ENCODE data around the gene TPX2. TPM values are rescaled to one million over a fixed set of nuclear protein-coding genes. Genes with fewer than 3 reads are reported as not detected.
"Not testable (repeated sequence)": the region's sequence is repeated elsewhere in the genome, so short reads cannot be mapped to it uniquely, and the experiment has no call there.

Gene TPX2
- total RNA-seq, 2 donors from 2014 or later, result 21.8 to 74.5 TPM

DNA sequence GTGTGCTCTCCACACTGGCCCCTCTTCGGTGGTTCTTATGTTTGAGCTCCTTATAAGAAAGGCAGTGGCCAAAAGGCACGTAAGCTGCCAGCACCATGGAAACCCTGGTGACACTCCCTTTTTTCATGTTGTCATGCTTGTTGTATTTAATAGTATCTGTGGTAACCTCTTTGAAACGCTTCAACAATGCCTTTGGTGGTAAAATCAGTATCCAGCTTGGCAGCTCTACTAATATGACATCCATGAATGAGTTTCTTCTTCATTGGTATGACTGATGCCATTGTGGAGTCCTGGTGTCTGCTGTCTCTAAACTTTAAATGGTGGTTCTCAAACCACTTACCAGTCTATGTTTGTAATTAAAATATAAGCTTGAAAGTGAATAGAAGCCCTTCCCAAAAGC is 69.4 kb downstream of the TPX2 start:
- no peaks in the 10 kb centered on the region for H3K4me1 ChIP-seq
- no peaks in the 10 kb centered on the region for H3K36me3 ChIP-seq
- TF ChIP-seq, protein P1, sequence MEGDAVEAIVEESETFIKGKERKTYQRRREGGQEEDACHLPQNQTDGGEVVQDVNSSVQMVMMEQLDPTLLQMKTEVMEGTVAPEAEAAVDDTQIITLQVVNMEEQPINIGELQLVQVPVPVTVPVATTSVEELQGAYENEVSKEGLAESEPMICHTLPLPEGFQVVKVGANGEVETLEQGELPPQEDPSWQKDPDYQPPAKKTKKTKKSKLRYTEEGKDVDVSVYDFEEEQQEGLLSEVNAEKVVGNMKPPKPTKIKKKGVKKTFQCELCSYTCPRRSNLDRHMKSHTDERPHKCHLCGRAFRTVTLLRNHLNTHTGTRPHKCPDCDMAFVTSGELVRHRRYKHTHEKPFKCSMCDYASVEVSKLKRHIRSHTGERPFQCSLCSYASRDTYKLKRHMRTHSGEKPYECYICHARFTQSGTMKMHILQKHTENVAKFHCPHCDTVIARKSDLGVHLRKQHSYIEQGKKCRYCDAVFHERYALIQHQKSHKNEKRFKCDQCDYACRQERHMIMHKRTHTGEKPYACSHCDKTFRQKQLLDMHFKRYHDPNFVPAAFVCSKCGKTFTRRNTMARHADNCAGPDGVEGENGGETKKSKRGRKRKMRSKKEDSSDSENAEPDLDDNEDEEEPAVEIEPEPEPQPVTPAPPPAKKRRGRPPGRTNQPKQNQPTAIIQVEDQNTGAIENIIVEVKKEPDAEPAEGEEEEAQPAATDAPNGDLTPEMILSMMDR (IDR thresholded peaks at IDR 0.05), result no peak
- no peaks in the 10 kb centered on the region for H3K9me3 ChIP-seq
- intact Hi-C loops (cut with DNase I), result no loop called here
- no peak overlapping the region for H3K27ac ChIP-seq
- H3K27me3 ChIP-seq, result no peaks in the 10 kb centered on the region
- no peak overlapping the region for H3K4me3 ChIP-seq
- H3K9ac ChIP-seq (ENCODE audit: low read depth in 2 of 2, low read length in 2 of 2), result no peak overlapping the region
- no peak for DNase-seq

DNA sequence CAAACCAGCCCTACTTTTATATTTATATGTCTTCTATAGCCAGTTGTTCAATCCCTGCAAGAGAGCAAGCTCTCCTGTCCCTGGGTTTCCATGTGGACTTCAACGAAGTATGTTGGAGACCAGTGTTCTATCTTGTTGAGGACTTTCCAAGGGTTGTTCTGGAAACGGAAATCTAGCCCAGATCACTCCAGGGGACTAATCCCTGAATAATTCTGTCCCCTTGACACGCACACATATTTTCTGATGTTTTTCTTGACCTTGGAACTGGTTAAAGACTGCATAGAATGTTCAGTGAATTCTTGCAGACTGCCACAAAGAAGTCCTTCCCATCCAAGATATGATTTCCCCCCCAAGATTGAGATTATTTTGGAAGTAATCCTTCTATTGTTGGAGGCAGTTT is 70.6 kb downstream of the TPX2 start:
- intact Hi-C loops (cut with DNase I), result no loop called here
- H3K36me3 ChIP-seq, result no peaks in the 10 kb centered on the region

DNA sequence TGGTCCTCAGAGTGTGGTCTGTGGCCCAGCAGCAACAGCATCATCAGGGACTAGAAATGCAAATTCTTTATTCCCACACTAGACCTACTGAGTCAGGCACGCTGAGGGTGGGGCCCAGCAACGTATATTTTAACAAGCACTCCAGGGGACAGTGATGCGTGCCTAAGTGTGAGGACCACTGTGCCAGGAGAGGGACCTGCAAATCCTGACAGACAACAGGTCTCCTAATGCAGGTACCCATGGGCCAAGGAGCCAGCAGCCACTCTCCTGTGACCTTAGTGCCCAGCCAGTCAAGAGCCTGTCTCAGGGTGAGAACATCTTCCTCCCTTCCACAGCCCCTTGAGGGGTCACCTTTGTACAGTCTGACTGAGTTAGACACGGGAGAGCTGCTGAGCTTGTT is 72.1 kb downstream of the TPX2 start:
- TF ChIP-seq, protein P1 (IDR thresholded peaks at IDR 0.05), result no peak
- Histone ChIP-seq H3K9me3 (no peaks in the 10 kb centered on the region), H3K27ac (no peak overlapping the region), H3K36me3 (no peaks in the 10 kb centered on the region), H3K4me1 (no peaks in the 10 kb centered on the region), H3K27me3 (no peaks in the 10 kb centered on the region), H3K9ac (ENCODE audit: low read depth in 2 of 2, low read length in 2 of 2) (no peak overlapping the region), H3K4me3 (no peak overlapping the region)
- DNase-seq, result no peak
- intact Hi-C loops (cut with DNase I), result no loop called here

More for the DNA sequence above, 70.6 kb downstream of the TPX2 start:
- Histone ChIP-seq H3K9me3 (no peaks in the 10 kb centered on the region), H3K4me1 (no peaks in the 10 kb centered on the region), H3K27ac (no peak overlapping the region), H3K27me3 (no peaks in the 10 kb centered on the region), H3K9ac (ENCODE audit: low read depth in 2 of 2, low read length in 2 of 2) (no peak overlapping the region), H3K4me3 (no peak overlapping the region)
- TF ChIP-seq, protein P1 (IDR thresholded peaks at IDR 0.05), result no peak
- DNase-seq, result no peak

DNA sequence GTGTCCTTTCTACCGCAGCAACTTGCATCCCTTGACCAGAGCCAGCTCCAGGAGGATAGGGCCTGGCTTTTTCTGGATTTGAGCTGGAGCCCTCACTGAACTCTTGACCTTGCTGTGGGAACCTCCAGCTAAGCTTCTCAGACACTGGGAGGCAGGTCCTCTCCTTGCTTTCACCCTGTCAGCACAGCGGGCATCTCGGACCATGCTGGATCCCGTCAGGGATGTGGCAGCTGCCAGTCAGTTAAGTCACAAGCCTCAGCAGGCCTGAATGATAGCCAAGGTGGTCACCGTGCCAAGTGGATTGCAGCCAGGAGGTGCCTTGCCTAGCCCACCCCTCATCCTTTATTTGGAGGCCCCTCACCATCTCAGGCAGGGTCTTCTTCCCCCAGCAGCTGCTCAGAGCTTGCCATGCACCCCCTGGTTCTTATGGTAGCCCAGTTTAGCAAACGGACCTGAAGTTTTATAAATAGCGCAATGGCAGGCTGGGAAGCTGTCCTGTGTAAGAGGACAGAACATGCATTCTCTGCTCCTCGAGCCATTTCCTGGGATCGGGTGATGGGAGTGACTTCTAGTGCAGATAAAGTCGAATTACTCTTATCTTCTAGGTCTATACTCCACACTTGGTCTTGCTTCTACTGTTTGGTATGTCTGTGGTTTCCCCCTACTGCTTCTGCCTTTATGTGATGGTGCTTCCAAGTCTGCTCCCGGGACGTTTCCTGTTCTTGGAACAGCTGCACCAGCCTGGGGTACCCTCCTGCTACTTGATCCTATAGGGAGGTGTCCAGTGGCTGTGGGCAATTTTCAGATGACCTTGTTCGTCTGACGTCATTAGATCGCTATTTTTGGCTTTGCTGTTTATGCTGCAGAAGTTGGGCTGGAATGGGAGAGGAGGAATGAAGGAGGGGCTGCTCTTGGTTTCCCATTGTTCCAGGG is 73.0 kb downstream of the TPX2 start:
- H3K9me3 ChIP-seq, result no peaks in the 10 kb centered on the region
- H3K4me1 ChIP-seq, result no peaks in the 10 kb centered on the region
- intact Hi-C loops (cut with DNase I), result no loop called here
- H3K27ac ChIP-seq, result no peak overlapping the region
- no peak for DNase-seq
- H3K4me3 ChIP-seq, result no peak overlapping the region
- TF ChIP-seq, protein P1 (IDR thresholded peaks at IDR 0.05), result no peak
- no peak overlapping the region for H3K9ac ChIP-seq (ENCODE audit: low read depth in 2 of 2, low read length in 2 of 2)
- H3K27me3 ChIP-seq, result no peaks in the 10 kb centered on the region
- no peaks in the 10 kb centered on the region for H3K36me3 ChIP-seq

DNA sequence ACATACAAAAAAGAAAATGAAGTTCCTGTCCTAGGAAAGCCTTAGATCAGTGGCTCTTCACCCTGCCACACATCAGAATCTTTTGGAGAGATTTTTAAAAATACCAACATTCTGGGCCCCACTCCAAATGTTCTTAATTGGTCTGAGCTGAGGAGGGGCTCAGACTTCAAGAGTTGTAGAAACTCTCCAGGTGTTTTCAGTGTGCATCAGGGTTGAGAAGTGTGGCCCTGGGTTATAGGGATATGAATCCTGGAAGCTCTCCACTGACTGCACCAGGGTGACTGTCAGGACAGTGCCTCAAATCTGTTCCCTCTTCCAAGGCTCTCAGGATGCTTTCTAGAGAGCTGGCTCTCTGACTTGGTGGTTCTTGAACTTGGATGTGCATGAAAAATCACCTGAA is 74.5 kb downstream of the TPX2 start:
- Histone ChIP-seq H3K4me1 (no peaks in the 10 kb centered on the region), H3K27me3 (no peaks in the 10 kb centered on the region), H3K9ac (ENCODE audit: low read depth in 2 of 2, low read length in 2 of 2) (no peak overlapping the region), H3K4me3 (no peak overlapping the region), H3K27ac (no peak overlapping the region), H3K36me3 (no peaks in the 10 kb centered on the region), H3K9me3 (no peaks in the 10 kb centered on the region)
- TF ChIP-seq, protein P1 (IDR thresholded peaks at IDR 0.05), result no peak
- intact Hi-C loops (cut with DNase I), result no loop called here
- DNase-seq, result no peak

DNA sequence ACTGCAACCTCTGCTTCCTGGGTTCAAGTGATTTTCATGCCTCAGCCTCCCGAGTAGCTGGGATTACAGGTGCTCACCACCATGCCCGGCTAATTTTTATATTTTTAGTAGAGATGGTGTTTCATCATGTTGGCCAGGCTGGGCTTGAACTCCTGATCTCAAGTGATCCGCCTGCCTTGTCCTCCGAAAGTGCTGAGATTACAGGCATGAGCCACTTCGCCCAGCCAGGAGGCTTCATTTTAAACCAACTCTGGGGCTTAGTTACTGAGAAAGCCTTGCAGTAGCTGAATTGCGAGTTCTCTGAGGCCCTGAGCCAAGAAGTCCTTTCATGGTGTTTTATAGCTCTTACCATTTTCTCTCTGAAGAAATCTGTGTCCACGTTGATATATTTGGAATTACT is 75.1 kb downstream of the TPX2 start:
- H3K36me3 ChIP-seq; H3K4me3 ChIP-seq; H3K27me3 ChIP-seq; DNase-seq; H3K27ac ChIP-seq; H3K9me3 ChIP-seq; intact Hi-C loops (cut with DNase I); H3K4me1 ChIP-seq; H3K9ac ChIP-seq (ENCODE audit: low read depth in 2 of 2, low read length in 2 of 2): not testable (repeated sequence)

All from colonic mucosa (tissue), 4 donors.